ENCODE measurements around the gene NDUFA6. TPM values are rescaled to one million over a fixed set of nuclear protein-coding genes. Genes with fewer than 3 reads are reported as not detected.

Gene NDUFA6
- total and polyA plus RNA-seq, 4 donors = 43.7 to 235 (median 56.6) TPM

- peak; percentile 86 for TF ChIP-seq NR2F2 (IDR thresholded peaks at IDR 0.05)
These were observed 19.8 kb downstream of the NDUFA6 start, which contains the start of gene NAGA (continued) for GRCh38 chr22:42070517-42071422.

GRCh38 chr22:42069801-42070516 lies 20.6 kb downstream of the NDUFA6 start:
- Histone ChIP-seq H3K4me3 (ENCODE audit: low read depth in 1 of 3, low read length in 3 of 3) (peak overlapping the region; percentile 67 to 75 (median 72)), H3K9me3 (ENCODE audit: control insufficient read depth in 4 of 4, low read length in 3 of 4) (no peaks in the 10 kb centered on the region), H3K27me3 (ENCODE audit: control insufficient read depth in 4 of 4, insufficient read depth in 4 of 4, low read length in 3 of 4) (no peaks in the 10 kb centered on the region), H3K4me1 (ENCODE audit: control insufficient read depth in 4 of 4, insufficient read depth in 4 of 4, low read length in 3 of 4) (peaks cover 5 to 45% (median 39%) of the 10 kb centered on the region in 4 donors), H3K27ac (ENCODE audit: low read depth in 1 of 2, low read length in 2 of 2) (peak overlapping the region; percentile 69 to 90), H3K36me3 (ENCODE audit: control insufficient read depth in 4 of 4, insufficient read depth in 3 of 4, low read depth in 1 of 4, low read length in 3 of 4) (peaks cover 0 to 18% (median 3%) of the 10 kb centered on the region in 4 donors), H3K9ac (ENCODE audit: low read depth in 1 of 2, low read length in 2 of 2) (peak overlapping the region; percentile 8 to 84)
- DNase-seq (ENCODE audit: low spot score) = no peak
- TF ChIP-seq ZBTB33 (IDR thresholded peaks at IDR 0.05) = no peak
- TF ChIP-seq HNF4G (IDR thresholded peaks at IDR 0.05) = no peak
- no peak for TF ChIP-seq FOXA2 (IDR thresholded peaks at IDR 0.05)
- TF ChIP-seq TAF1 (conservative IDR thresholded peaks at IDR 0.05) = no peak
- TF ChIP-seq YY1 (IDR thresholded peaks at IDR 0.05) = no peak
- no peak for TF ChIP-seq FOXA1 (IDR thresholded peaks at IDR 0.05)
- TF ChIP-seq GABPA (IDR thresholded peaks at IDR 0.05 in 1 of 2, conservative IDR thresholded peaks at IDR 0.05 in 1 of 2) = no peak
- 24% methylated on average over 19 of the region's 19 CpGs for WGBS

- no peak for TF ChIP-seq FOXA1 (IDR thresholded peaks at IDR 0.05)
- TF ChIP-seq ATF3 (IDR thresholded peaks at IDR 0.05) = no peak
- TF ChIP-seq HNF4A (conservative IDR thresholded peaks at IDR 0.05) = no peak
- Histone ChIP-seq H3K36me3 (ENCODE audit: control insufficient read depth in 4 of 4, insufficient read depth in 3 of 4, low read depth in 1 of 4, low read length in 3 of 4) (peaks cover 0 to 18% (median 3%) of the 10 kb centered on the region in 4 donors), H3K27ac (ENCODE audit: low read depth in 1 of 2, low read length in 2 of 2) (no peak overlapping the region), H3K4me1 (ENCODE audit: control insufficient read depth in 4 of 4, insufficient read depth in 4 of 4, low read length in 3 of 4) (peaks cover 5 to 48% (median 42%) of the 10 kb centered on the region in 4 donors), H3K27me3 (ENCODE audit: control insufficient read depth in 4 of 4, insufficient read depth in 4 of 4, low read length in 3 of 4) (no peaks in the 10 kb centered on the region), H3K9ac (ENCODE audit: low read depth in 1 of 2, low read length in 2 of 2) (no peak overlapping the region), H3K9me3 (ENCODE audit: control insufficient read depth in 4 of 4, low read length in 3 of 4) (no peaks in the 10 kb centered on the region), H3K4me3 (ENCODE audit: low read depth in 1 of 3, low read length in 3 of 3) (no peak overlapping the region)
- 74% methylated on average over 4 of the region's 4 CpGs for WGBS
- DNase-seq (ENCODE audit: low spot score) = no peak
These were observed 22.3 kb downstream of the NDUFA6 start for GRCh38 chr22:42068291-42068690.

- no peaks in the 10 kb centered on the region for H3K27me3 ChIP-seq (ENCODE audit: control insufficient read depth in 4 of 4, insufficient read depth in 4 of 4, low read length in 3 of 4)
- WGBS = 93% methylated on average over 14 of the region's 14 CpGs
- no peak overlapping the region for H3K4me3 ChIP-seq (ENCODE audit: low read depth in 1 of 3, low read length in 3 of 3)
- H3K4me1 ChIP-seq (ENCODE audit: control insufficient read depth in 4 of 4, insufficient read depth in 4 of 4, low read length in 3 of 4) = peaks cover 5 to 48% (median 41%) of the 10 kb centered on the region in 4 donors
- no peak for DNase-seq (ENCODE audit: low spot score)
- no peak overlapping the region for H3K27ac ChIP-seq (ENCODE audit: low read depth in 1 of 2, low read length in 2 of 2)
- TF ChIP-seq HNF4G (IDR thresholded peaks at IDR 0.05) = no peak
- H3K36me3 ChIP-seq (ENCODE audit: control insufficient read depth in 4 of 4, insufficient read depth in 3 of 4, low read depth in 1 of 4, low read length in 3 of 4) = peaks cover 0 to 18% (median 4%) of the 10 kb centered on the region in 4 donors
- H3K9me3 ChIP-seq (ENCODE audit: control insufficient read depth in 4 of 4, low read length in 3 of 4) = no peaks in the 10 kb centered on the region
- no peak overlapping the region for H3K9ac ChIP-seq (ENCODE audit: low read depth in 1 of 2, low read length in 2 of 2)
These were observed 22.8 kb downstream of the NDUFA6 start for GRCh38 chr22:42067671-42068251.

Measured in liver (tissue), 9 donors.